KG1 (cell line): ENCODE data around the gene ANXA3.
"Not testable (repeated sequence)": the region's sequence is repeated elsewhere in the genome, so short reads cannot be mapped to it uniquely, and the experiment has no call there.

Experiments used
- DNase-seq: peaks from one replicate; lab custom pipeline; 2025; lab: John Stamatoyannopoulos, UW

Gene ANXA3

GRCh38 chr4:78551420-78552351 is at the start of gene ANXA3:
ANXA3 (plus strand) TSS chr4:78551770; CDS start chr4:78554474, 2,704 bp downstream.
- no peak for DNase-seq

GRCh38 chr4:78506260-78506659 is 45.3 kb upstream of the ANXA3 start:
- DNase-seq, result not testable (repeated sequence)

- DNase-seq, result no peak
Observed at GRCh38 chr4:78509043-78509442, 42.5 kb upstream of the ANXA3 start.

GRCh38 chr4:78510108-78510507 is 41.5 kb upstream of the ANXA3 start:
- DNase-seq, result no peak

GRCh38 chr4:78510681-78511080 is 40.9 kb upstream of the ANXA3 start:
- DNase-seq, result no peak

- no peak for DNase-seq
Observed at GRCh38 chr4:78512357-78512920, 39.1 kb upstream of the ANXA3 start.

GRCh38 chr4:78513411-78513975 is 38.1 kb upstream of the ANXA3 start:
- DNase-seq, result no peak

- DNase-seq, result no peak
Observed at GRCh38 chr4:78517050-78517652, 34.4 kb upstream of the ANXA3 start.

- no peak for DNase-seq
Observed at GRCh38 chr4:78518561-78518960, 33.0 kb upstream of the ANXA3 start.

GRCh38 chr4:78519962-78520361 is 31.6 kb upstream of the ANXA3 start:
- no peak for DNase-seq

- no peak for DNase-seq
Observed at GRCh38 chr4:78520808-78521226, 30.8 kb upstream of the ANXA3 start.

- DNase-seq, result no peak
Observed at GRCh38 chr4:78524009-78524408, 27.6 kb upstream of the ANXA3 start.

- DNase-seq, result no peak
Observed at GRCh38 chr4:78525559-78525958, 26.0 kb upstream of the ANXA3 start.

GRCh38 chr4:78527103-78527502 is 24.5 kb upstream of the ANXA3 start:
- no peak for DNase-seq

GRCh38 chr4:78527555-78527954 is 24.0 kb upstream of the ANXA3 start:
- no peak for DNase-seq

- DNase-seq, result no peak
Observed at GRCh38 chr4:78528327-78528726, 23.2 kb upstream of the ANXA3 start.

GRCh38 chr4:78529569-78530209 is 21.9 kb upstream of the ANXA3 start:
- DNase-seq, result no peak

GRCh38 chr4:78532046-78532445 is 19.5 kb upstream of the ANXA3 start:
- no peak for DNase-seq

GRCh38 chr4:78533854-78534253 is 17.7 kb upstream of the ANXA3 start:
- DNase-seq, result no peak

GRCh38 chr4:78534286-78534955 is 17.1 kb upstream of the ANXA3 start:
- DNase-seq, result no peak

GRCh38 chr4:78542373-78542772 is 9.2 kb upstream of the ANXA3 start:
- DNase-seq, result no peak
